ENCODE results near the gene MIR17HG.

DNA sequence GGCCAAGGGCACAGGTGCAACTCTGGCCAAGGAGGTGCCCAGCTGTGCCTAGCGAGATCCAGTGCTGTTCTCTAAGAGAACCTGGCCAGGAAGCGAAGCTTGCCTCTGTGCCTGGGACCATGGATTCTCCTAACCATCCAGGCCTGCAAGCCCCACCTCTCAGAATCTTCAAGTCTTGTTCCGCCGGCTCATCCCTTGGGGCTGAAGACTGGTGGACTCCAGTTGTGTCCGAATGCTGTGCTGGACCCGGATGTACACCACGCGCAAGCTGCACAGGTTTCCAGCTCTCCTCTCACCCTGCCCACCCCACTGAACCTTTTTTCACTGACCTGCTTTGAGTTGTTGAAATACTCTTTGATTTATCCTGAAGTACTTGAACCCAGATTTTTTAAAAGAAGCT, 27.5 kb upstream of the MIR17HG start:
- no peak for TF ChIP-seq EZH2 (IDR thresholded peaks at IDR 0.05; ENCODE audit: borderline replicate concordance, low read depth, low read length, poor library complexity, severe bottlenecking)
- TF ChIP-seq, protein P1, sequence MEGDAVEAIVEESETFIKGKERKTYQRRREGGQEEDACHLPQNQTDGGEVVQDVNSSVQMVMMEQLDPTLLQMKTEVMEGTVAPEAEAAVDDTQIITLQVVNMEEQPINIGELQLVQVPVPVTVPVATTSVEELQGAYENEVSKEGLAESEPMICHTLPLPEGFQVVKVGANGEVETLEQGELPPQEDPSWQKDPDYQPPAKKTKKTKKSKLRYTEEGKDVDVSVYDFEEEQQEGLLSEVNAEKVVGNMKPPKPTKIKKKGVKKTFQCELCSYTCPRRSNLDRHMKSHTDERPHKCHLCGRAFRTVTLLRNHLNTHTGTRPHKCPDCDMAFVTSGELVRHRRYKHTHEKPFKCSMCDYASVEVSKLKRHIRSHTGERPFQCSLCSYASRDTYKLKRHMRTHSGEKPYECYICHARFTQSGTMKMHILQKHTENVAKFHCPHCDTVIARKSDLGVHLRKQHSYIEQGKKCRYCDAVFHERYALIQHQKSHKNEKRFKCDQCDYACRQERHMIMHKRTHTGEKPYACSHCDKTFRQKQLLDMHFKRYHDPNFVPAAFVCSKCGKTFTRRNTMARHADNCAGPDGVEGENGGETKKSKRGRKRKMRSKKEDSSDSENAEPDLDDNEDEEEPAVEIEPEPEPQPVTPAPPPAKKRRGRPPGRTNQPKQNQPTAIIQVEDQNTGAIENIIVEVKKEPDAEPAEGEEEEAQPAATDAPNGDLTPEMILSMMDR (conservative IDR thresholded peaks at IDR 0.05; ENCODE audit: low read depth, low read length): no peak

Measured in A673 (cell line).